HG03103 (cell line): ENCODE results near the gene TPCN1.

ENCODE experiments used
- ATAC-seq: cut with Tn5 transposase; IDR thresholded peaks from one replicate; pipeline ENCODE4 v1.9.1; 2021; ENCODE audit warnings: low read depth; ENCODE audit not compliant: unreplicated experiment

Gene TPCN1

DNA sequence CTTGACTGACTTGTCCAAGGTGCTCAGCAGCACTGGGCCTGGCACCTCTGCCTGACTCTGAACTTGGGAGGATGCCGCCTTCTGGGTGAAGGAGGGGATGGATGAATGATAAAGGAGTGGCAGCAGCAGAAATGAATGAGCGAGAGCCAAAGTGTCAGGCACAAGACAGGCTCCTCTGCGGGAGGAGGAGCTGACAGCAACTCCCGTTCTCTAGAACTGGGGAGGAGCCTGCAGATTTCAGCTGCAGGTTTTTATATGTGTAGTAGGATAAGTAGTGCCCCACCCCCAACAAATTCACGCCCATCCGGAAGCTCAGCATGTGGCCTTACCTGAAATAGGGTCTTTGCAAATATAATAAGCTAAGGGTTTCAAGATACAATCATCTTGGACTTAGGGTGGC is 80.5 kb downstream of the TPCN1 start:
- ATAC-seq = no peak

DNA sequence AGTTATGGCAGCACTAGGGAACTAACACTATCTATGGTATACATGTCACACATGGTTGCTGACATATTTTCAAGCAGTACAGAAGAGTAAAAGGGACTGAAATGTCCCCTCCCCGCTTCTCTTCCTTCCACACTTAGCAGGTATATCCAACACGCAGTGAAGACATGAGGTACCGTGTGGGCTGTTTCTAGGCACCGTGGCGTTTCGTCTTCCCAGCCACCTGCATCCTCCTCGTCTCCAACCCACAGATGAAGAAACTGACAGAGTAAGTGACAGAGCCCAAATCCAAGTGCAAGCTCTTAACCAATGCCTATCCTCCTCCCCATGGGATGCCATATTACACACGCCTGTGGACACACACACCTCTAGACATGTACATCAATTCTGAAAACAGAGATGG is 81.2 kb downstream of the TPCN1 start:
- ATAC-seq = no peak

DNA sequence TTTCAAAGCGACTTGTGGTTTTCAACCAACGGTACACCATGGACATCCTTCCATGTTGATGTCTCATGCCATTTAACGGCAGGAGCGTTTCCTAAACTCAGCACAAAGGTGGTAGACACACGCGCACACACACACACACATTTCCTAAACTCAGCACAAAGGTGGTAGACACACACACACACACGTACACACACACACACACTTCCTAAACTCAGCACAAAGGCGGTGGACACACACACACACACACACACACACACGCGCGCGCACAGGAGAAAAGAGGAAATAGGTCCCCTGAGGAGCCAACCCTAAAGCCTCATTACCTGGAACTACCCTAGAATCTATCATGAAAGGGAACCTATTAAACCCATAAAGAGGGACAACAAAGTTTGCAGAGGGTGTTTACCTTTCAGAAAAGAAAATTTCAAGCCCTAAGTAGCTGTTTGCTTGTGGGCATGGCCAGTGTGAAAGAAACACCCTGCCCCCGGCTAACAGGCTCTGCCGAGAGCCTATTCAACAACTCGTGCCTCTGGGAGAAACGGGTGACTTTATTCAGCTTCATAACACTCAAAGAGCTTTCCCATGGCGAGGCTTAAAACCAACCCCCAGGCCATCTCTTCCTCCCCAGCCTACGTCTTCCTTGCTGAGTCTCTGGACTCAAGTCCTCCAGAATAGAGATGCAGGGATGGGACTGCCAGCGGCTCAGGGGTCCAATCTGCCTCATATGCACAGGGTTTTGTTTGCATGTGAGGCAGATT is 81.8 kb downstream of the TPCN1 start:
- ATAC-seq = no peak

DNA sequence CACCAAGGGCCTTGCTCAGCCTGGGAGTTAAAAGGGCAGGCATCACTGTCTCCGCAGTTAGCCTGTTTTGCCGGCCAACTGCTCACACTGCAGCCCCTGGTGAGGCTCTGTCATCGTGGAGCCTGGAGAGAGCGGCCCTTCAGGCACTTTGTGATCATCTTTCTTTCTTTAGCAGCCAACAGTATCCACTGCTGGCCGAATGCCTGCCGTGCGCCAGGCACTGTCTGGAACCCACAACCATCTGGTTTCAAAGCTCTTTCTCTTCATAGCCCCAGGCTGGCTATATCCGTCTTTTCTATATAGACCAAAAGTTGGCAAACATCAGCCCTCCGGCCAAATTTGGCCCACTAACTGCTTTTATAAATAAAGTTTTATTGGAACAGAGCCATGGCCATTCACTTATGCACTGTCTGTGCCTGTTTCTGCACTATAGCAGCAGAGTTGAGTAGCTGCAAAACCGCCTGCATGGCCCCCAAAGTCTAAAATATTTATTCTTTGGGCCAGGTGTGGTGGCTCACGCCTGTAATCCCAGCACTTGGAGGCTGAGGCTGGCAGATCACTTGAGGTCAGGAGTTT is 84.1 kb downstream of the TPCN1 start:
- ATAC-seq = no peak

DNA sequence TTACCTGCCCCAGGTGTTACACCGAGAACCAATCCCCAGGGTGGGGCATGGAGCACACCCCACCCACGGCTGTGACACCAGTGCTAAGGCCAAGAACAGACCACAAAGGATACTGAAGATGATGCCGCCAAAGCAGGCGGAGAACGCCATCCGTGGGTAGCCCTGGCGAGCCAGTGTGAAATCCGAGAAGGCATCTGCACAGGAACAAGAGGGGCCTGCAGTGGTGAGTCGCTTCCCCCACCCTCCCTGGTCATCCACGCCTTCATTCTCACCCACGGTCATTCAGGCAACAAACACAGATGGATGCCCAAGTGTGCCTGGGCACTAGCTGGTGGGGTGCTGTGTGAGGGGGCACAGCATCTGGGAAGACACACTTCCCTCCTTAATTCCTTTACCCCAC is 85.1 kb downstream of the TPCN1 start:
- no peak for ATAC-seq

DNA sequence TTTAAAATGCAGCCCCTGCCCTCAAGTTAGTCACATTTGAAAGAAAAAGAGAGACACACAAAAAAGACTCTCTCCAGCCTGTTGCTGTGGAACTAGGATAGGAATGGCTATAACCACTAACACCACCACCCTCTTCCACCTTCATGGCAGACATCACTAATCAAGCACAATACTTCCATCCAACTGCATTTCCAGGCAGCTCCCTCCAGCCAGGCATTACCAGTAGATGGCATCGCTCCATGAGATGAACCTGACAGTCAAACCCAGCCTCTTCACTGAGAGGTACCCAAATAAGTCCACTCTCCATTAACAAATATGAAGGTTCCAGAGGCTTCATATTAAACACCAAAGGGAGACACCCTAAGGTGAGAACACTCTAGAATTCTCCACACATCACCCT is 89.2 kb downstream of the TPCN1 start:
- no peak for ATAC-seq

DNA sequence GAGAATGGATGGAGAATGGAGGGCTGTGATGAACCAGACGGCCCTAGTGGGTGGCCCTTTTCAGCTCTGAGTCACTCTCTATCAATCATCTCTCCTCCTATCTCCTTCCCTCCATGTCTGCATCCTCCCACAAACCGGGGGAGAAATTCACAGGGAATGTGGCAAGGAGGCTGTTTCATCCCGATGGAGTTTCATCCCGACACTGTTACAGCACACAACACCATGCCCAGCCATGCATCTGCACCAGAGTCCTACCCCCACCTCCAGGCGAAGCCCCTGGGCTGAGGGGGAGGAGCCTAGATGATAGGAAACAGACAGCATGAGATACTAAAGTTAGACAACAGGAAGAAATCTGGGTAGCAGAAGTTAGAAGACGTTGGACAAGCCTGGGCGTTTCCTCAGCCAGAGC is 92.9 kb downstream of the TPCN1 start:
- ATAC-seq = no peak

DNA sequence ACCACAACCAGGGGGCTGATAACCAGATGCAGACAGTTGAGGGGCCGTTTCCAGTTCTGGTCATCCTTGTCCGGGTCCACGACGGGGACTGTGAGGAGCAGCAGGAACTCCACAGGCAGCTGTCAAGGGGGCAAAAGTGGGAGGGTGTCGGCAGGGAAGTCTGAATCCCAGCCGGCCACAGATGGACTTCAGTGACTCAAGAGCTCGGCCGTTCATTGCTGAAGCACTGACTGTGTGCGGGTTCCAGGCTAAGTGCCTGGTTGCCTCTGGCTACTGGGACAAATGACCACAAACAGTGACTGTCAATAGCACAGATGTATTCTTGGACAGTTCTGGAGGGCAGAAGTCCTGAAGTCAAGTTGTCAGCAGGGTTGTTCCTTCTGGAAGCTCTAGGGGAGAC is 94.1 kb downstream of the TPCN1 start:
- no peak for ATAC-seq

DNA sequence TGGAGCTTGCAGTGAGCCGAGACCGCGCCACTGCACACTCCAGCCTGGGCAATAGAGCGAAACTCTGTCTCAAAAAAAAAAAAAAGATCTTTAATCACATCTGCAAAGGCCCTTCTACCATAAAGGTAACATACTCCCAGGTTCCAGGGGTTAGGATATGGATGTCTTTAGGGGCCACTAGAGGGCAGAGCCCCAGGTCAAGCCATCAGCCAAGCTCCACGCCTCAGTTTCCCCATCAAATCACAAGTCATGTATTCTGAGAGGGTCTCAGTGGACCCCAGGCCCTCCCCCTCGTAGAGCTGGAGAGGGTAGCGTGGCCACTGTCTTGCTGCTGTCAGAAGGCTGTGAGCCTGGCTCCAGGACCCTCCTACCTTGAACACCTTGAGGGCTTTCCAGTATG is 94.9 kb downstream of the TPCN1 start:
- ATAC-seq = no peak

DNA sequence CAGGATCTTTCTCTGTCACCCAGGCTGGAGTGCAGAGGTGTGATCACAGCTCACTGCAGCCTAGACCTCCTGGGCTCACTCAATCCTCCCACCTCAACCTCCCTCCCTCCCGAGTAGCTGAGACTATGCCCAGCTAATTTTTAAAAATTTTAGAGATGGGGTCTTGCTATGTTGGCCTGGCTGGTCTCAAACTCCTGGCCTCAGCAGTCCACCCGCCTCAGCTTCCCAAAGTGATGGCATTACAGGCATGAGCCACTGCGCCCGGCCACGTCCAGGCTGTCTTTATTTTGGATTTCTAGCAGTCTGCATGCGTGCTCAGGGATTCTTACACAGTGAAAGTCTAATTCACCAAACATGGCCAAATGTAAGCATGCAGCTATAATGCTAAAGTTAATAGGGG is 95.9 kb downstream of the TPCN1 start:
- ATAC-seq = no peak

DNA sequence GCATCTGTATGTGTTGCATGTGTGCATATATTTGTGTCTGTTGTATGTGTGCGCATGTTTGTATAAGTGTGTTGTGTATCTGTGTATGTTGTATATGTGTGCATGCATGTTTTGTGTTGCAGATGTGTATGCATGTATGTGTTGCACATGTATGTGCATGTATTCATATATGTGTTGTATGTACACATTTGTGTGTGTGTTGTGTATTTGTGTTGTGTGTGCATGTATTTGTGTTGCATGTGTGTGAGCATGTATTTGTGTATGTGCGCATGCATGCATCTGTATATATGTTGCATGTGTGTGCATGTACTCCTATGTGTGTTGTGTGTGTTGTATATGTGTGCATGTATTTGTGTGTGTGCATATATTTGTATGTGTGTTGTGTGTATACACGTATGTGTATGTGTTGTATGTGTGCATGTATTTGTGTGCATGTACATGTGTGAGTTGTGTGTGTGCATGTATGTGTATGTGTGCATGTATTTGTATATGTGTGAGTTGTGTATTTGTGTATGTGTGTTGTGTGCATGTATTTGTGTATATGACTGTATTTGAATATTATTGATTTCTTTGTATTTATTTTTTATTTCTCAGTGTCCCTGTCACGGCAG is 96.9 kb downstream of the TPCN1 start:
- no peak for ATAC-seq

DNA sequence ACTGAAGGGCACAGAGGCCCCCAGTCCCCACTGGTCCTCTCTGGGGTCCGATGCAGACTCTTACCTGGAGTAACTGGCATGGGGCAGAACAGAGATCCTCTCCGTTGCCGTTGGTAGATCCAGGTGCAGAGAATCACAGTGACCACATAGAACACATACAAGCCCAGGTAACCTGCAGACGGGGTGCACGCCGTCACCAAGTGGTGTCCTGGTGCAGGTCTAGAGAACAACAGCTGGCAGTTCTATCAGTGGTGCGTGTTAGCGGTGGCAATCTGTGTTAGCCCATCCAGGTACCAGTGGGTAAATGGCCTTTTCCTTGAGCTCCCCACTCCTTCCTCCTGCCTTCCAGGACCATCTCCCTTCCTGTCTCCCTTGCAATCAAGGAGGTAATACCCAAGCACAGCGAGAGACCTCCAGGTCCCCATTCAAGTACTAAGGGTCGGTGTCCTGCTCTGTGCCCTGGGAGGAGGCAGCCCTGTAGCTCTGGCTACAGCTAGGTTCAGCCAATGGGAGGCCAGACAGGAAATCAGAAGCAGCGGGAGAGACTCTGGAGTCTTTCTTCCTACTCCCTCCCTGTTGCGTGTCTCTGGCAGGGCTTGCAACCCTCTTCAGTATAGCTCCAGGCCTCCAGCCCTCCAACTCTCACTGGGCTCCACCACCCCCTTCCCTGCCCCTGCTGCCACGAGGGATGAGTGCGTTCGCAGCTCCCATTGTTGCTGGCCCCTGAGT is 97.8 kb downstream of the TPCN1 start:
- ATAC-seq = no peak

DNA sequence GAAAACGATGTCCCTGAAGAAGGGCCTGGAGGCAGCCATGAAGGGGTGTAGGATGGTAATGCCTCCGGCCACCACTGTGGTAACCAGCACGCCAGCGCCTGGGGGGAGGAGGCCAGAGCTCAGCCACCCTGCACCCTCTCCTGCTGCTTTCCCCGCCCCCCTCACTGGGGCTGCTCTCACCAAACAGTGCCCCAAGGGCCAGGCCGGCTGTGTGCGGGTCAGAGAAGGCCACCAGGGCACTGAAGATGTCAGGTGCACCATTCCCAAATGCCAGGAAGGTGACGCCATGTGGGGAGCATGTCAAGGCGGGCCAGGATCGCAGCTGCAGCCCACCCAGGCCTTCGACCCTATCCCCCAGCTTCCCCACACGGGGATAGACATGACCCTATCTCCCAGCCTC is 99.1 kb downstream of the TPCN1 start:
- ATAC-seq = no peak

DNA sequence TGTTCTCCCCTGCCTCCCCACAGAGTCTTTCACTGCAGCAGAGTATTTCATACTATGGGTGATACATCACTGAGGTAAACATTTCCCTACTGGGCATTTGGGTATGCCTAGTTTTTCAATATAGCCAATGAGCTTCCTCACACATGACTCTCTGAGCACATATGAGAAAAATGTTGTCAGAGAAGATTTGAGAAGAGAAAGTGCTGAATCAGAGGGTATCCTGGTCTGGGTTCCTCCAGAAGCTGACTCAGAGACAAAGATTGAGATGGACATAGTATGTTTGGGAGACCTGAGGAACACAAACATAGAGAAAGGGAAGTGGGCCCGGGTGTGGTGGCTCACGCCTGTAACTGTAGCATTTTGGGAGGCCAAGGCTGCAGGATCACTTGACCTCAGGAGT is 101.1 kb downstream of the TPCN1 start:
- ATAC-seq = no peak

DNA sequence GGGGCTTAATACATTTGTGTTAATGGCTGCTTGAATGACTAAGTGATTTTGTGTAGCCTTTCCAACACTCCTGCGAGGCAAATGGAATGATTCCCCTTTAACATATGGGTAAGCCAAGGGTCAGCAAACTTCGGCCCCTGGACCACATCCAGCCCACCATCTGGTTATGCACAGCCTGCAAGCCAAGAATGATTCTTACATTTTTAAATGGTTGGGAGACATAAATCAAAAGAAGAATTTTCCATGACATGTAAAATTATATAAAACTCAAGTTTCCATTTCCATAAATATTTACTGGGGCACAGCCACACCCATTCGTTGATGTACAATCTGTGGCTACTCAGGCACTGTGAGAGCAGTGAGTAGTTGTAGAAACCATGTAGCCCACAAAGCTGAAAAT is 104.7 kb downstream of the TPCN1 start:
- no peak for ATAC-seq

DNA sequence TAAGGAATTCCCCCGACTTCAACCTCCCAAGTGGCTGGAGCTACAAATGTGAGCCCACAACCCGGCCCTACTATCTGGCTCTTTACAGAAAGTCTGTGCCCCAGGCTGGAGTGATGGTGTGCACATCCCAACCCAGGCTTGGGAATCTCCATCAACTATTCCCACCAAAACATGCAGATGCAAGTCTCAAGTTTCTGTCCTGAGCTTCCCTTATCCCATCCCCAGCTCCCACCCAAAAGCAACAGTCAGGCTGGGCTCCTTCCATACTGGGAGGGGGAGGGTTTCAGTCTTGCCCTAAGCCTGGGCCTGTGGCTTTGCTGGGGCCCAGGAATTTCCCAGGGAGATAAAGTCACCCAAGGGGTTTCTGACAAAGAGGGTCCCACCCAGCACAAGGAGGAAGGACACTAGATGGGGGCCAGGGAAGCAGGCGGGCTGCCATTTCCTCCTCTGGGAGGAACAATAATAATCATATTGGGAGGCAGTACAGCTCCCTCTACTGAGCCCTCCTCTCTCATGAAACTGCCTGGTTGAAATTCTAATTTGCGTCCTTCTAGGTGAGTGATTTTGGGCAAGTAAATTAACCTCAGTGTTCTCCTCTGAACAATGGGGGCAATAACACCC is 105.6 kb downstream of the TPCN1 start:
- no peak for ATAC-seq

DNA sequence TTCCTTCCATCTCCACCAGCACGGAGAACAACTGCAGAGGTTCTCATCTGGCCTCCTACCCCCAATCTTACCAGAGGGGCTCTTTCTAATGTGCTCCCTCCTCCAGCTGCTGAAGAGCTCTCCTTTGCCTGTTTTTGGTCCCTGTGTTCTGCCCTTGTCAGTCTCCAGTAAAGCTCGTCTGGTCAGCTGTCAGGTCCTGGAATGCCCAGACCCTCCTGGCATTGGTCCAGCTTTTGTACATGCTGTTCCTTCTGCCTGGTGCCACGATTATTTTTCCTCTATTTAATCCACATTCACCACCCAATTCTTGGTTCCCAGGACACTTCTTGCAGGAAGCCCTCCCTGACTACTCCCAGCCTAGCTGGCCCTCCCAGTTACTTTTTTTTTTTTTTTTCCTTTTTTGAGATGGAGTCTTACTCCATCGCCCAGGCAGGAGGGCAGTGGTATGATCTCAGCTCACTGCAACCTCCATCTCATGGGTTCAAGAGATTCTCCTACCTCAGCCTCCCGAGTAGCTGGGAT is 107.2 kb downstream of the TPCN1 start:
- ATAC-seq = no peak

DNA sequence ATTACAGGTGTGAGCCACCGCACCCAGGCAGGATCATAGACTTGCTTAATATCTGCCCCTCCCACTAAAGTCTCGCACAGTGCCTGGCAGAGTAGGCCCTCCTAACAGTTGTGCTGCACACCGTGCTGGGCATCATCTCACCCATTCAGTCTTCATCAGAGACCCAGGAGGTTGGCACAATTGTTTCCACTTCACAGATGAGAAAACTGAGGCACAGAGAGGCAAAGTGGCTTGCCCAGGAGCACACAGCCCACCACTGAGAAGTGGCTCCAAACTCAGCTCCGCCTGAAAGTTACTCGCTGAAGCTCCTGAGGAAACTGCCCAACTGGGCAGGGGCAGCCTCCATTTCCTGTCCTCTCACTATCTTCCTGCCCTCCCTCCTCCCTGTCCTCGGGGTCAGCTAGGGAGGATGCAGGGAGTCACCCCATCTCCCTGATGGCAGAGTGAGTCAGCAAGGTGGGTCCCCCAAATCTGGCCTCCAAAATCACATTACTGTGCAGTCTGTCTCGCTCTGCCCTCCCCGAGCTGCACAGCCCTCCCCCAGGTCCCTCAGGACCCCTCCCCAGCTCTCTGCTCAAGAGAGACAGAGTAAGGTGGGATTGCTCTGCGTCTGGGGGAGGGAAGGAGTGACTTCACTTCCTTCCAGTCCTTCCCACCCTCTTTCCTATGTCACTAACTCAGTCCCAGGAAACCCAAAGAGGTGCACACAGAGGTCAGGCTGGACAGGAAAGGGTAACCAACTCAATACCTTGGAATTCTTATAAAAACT is 107.9 kb downstream of the TPCN1 start:
- no peak for ATAC-seq

DNA sequence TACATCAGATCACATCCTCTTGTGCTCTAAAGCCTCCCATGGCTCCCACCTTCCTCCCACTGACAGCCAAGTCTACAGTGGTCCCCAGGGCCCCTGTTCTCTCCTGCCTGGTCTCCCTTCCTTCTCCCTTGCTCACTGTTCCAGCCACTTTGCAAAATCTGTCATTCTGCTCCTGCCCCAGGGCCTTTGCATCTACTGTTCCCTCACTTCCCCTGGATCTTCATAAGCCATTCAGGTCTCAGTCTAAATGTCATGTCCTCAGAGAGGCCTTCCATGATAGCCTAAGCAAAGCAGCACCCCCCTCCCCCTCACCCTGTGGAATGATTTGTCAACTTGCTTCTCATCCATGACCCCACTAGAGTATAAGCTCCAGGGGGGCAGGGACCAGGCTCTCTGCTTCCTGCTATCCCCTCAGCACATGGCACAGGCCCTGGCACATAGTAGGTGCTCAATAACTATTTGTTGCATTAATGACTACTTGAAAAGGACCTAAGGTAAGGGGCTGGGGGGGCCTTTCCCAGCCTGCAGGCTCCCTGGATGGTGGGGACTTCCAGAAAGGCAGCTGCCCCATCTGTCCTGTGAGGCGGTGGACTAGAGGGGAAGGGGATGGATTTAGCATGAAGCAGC is 108.6 kb downstream of the TPCN1 start:
- no peak for ATAC-seq

DNA sequence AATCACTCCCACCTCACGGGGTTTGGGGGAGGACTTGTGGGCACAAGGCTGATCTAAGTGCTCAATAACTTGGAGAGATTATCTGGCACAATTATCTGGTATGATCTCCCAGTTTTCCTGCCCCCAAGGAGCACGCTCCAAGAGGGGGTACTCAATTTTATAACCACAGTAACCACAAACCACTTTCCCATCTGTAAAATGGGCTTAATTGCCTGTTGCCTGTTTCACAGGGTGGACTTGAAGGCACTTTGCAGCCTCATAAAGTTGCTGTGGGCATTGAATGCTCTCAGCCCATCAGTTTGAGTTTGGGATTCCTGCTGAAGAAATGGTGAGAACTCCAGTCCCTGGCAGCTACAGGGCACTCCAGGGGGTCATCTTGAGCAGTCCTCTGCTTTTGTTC is 109.2 kb downstream of the TPCN1 start:
- no peak for ATAC-seq
